LNCAP (cell line): ENCODE data around the gene PVALB.

Experiments
- TF ChIP-seq, protein P1 (sequence below): fragments of 450-650 bp; IDR thresholded peaks from 2 replicates; pipeline ENCODE4 v1.5.1; 2017; ENCODE audit warnings: mild to moderate bottlenecking

PVALB gene

DNA sequence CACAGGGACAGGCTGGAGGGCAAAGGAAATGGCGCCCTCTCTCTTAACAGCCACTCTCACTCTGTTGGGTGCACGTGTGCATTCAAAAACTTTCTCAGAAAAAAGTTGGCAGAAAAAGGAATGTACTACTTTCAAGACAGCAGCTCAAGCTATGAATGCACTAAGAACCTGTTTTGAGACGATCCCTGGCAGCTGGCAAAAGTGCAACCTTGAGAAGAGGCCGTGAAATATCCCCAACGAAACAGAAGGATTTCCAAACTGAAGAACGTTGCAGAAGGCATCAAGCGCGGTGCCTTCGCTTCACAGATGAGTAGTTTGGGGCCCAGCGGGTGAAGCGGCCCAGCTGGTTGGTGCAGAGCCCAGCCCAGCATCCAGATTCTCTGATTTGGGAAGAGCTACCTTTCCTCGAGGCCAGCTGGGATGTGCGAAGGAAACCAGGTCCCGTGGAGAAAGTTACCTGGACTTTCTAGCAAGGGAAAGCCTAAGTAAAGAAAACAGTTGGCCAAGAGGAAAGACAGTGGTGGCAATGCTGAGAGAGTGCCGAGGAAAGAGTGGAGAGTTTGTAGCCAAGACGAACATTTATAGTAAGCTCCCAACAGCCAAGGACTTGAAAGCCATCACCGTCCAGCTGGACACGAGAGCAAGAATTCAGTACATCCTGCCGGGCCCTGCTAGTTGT lies 57.2 kb downstream of the PVALB start:
- TF ChIP-seq, protein P1, sequence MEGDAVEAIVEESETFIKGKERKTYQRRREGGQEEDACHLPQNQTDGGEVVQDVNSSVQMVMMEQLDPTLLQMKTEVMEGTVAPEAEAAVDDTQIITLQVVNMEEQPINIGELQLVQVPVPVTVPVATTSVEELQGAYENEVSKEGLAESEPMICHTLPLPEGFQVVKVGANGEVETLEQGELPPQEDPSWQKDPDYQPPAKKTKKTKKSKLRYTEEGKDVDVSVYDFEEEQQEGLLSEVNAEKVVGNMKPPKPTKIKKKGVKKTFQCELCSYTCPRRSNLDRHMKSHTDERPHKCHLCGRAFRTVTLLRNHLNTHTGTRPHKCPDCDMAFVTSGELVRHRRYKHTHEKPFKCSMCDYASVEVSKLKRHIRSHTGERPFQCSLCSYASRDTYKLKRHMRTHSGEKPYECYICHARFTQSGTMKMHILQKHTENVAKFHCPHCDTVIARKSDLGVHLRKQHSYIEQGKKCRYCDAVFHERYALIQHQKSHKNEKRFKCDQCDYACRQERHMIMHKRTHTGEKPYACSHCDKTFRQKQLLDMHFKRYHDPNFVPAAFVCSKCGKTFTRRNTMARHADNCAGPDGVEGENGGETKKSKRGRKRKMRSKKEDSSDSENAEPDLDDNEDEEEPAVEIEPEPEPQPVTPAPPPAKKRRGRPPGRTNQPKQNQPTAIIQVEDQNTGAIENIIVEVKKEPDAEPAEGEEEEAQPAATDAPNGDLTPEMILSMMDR, result no peak

DNA sequence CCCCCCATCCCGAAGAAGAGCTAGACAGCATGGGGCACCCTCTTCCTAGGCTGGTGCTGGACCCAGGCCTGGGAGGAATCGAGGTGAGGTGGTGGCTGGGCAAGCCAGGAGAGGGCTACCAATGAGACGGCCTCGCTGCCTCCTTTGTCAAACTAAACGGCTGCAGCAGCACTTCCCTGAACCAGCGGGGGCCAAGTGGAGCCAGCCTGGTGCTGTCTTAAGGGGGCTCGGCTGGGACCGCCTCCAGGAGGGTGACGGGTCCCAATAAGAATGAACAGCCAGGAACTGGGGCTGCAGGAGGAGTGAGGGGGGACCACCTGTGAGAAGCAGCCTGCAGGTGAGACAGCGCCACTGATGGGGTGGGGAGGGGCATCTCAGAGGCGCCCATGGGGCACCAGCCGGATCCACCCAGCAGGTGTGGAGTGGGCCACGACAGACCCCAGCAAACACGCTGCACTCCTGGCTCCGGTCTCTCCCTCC lies 58.0 kb downstream of the PVALB start:
- TF ChIP-seq, protein P1, result no peak

DNA sequence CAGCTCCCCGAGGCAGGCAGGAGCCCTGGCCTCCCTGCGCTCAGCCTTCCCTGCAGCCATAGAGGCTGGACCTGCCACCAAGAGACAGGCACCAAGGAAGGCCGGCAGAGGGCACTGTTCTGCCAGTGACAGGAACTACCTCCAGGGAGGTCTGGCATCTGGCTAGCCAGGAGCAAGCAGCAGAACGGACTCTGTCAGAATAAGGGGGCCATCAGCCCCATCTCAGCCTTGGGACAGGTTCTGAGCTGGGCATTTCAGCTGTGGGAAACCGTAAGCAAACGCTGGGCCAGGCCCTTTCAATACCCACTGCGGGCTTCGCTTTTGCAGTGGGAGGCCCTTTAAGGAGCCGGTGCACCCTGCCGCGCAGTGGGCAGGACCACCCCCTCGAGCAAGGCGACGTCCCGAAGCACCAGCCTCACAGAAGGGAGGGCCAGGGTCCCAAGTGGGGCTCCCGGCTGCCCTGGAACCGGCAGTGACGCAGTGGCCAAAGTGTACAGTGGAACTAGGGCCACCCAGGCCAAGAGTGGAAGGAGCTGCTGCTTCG lies 59.1 kb downstream of the PVALB start:
- TF ChIP-seq, protein P1, result peak; percentile 88

DNA sequence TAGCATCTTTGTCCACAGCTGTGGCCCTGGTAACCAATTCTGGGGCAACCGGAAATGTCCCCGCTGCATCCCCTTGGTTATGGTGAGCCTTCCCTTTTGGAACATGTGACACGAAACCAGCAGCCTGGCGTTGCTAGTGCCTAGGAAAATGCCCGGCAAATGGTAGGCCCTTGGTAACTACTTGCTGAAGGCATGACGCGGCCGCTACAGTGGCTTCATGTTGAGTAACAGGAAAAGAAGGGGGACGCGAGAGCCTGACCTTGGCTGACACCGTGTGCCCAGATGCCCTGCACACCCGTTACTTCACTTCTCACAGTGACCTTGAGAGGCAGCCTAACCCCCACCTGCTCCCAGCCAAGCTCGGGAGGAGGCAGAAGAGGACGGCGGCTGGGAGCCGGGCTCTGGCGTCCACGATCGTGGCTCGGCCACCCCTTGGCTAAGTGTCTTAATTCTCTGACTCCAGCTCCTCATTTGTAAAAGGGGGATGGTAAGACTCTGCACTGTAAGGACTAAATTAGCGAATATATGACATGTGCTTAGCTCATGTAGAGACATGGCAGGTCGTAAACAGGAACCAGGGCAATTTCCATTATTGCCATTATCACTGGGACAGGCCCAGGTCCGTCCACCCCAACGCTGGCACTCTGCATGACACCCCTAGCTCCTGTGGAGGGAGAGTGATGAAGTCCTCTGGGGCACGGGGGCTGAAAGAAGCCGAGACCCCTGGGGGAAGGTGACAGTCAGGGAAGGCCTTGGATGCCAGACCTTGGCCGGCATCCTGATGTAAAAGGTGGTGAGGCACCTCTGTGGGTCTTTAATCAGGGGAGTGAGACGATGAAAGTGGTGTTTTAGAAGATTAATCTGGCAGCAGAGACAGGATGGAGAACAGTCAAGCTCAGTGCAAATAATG lies 59.8 kb downstream of the PVALB start:
- TF ChIP-seq, protein P1, result no peak

DNA sequence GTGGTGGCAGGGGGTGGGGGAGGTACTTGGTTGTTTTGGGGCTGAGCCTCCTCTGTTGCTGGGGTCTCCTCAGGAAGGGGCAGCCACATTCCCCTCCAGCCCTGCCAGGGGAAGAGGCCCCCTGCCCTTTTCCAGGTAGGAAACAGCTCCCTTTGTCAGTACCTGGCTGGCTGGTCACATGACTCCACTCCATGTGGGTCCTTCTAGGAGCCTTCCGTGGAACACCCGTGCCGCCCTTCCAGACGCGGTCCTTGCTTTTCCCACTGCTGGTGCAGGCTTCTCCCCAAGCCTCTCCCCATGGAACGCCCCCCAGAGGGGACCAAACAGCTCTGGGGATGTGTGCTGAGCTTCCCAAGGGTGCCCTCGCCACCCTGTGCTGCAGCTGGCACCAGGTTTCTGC lies 60.8 kb downstream of the PVALB start:
- TF ChIP-seq, protein P1, result no peak

DNA sequence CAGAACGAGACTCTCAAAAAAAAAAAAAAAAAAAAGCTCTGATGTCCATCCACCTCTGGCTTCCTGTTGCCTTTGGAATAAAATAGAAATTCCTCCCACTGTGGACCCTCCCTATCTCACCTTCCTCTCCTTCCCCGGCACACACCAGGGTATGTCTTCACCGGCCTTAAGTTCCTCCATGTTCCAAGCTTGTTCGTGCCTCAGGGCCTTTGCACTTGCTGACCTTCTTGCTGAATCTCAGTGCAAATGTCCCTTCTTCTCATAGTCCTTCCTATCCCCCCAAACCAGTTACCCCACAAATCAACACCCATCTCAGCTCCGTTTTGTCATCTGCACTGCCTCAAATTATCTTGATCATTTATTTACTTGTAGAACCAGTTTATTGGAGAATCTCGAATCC lies 61.5 kb downstream of the PVALB start:
- TF ChIP-seq, protein P1, result no peak

- TF ChIP-seq, protein P1, result no peak
Observed at GRCh38 chr22:36753916-36754315, 62.9 kb downstream of the PVALB start.
